Coronary artery (tissue), 2 donors: Measurements from ENCODE around the gene SPRR2F.

ENCODE experiments used
- DNase-seq: peaks from one replicate; pipeline ENCODE4 v3.0.0-alpha.2; 2017; ENCODE audit warnings: low spot score
- H3K27ac ChIP-seq, 2 donors: fragments of 200-600 bp; sonication (generic); one replicate each; pipeline ENCODE4 v1.5.1; 2016 to 2019
- H3K4me3 ChIP-seq: fragments of 200-600 bp; sonication (generic); 2 replicates; pipeline ENCODE4 v1.5.1; 2016; ENCODE audit warnings: mild to moderate bottlenecking, moderate library complexity
- CTCF ChIP-seq: fragments of 200-600 bp; sonication (generic); IDR thresholded peaks from one replicate; pipeline ENCODE4 v1.5.1; 2019; ENCODE audit warnings: antibody characterized with exemption

The SPRR2F gene

GRCh38 chr1:153113416-153113815 is at the start of gene SPRR2F:
Gene SPRR2F (minus strand): TSS chr1:153113516. CDS start chr1:153112733, 783 bp downstream.
- no peak within 1 kb of the TSS for H3K27ac ChIP-seq
- H3K4me3 ChIP-seq = no peak within 1 kb of the TSS
- TF ChIP-seq CTCF = no peak
- no peak for DNase-seq

- Histone ChIP-seq H3K4me3 (no peak overlapping the region), H3K27ac (no peak overlapping the region)
- TF ChIP-seq CTCF = no peak
- DNase-seq = no peak
These were observed 42.2 kb upstream of the SPRR2F start for GRCh38 chr1:153155541-153155940.

DNA sequence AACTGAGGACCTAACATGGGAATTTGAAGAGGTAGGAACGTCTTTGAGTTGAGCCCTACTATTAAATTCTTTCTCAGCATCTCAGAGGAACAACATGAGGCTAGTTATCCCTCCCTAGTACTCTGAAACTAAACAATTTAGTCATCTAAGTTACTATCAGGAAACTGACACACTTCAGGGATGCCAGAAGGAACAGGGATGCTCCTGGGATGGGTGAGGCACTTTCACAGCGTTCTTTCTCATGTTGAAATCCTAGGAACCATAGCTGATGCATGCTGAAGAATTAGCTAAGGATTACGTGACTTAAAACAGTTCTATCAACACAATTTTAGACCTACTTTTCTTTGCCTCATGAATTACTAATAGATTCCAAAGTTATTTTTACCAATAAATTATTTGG is 39.2 kb upstream of the SPRR2F start:
- DNase-seq = no peak
- no peak for TF ChIP-seq CTCF
- Histone ChIP-seq H3K27ac (no peak overlapping the region), H3K4me3 (no peak overlapping the region)

DNA sequence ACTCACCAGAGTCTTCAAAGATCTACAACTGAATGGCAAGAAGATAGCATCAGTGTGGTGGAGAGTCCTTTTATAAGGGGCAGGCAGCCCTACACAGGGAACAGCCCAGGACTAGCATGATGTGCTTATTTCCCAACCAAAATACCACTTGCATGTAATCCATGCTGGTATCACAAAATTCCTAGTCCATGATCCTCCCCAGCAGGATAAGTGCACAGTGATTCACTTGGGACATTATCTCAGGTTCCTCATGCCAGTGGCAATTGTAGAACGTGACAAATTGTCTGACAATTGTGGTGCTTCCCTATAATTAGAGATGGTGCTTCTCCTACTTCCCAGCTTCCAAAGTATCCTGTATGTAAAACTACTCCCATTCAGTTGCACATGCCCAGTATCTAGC is 37.5 kb upstream of the SPRR2F start, which contains the start of gene SPRR2G:
SPRR2G (minus strand) TSS at position 45 of the 400 bp plus-strand sequence. CDS start 780 bp downstream, outside the sequence.
- no peak within 1 kb of the TSS for H3K27ac ChIP-seq
- DNase-seq = no peak
- no peak within 1 kb of the TSS for H3K4me3 ChIP-seq
- no peak for TF ChIP-seq CTCF

- DNase-seq = no peak
- no peak overlapping the region for H3K4me3 ChIP-seq
- TF ChIP-seq CTCF = no peak
- H3K27ac ChIP-seq = no peak overlapping the region
These were observed 28.1 kb upstream of the SPRR2F start for GRCh38 chr1:153141377-153141776.

DNA sequence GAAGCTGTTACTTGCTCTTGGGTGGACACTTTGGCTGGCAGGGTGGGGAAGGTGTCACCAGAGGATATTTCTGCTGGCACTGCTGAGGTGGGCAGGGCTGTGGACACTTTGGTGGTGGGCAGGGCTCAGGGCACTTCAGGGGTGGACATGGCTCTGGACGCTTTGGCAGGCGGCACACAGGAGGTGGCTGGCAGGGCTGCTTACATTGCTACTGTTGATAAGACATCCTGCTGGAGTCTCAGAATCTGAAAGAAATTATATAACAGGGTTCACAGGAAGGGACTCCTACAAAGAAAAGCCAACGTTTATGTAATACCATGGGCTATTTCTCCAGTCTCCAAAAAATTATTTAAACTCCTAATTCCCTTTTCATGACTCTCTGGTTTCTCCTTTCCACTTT is 27.2 kb upstream of the SPRR2F start:
- no peak for TF ChIP-seq CTCF
- Histone ChIP-seq H3K4me3 (no peak overlapping the region), H3K27ac (no peak overlapping the region)
- no peak for DNase-seq

- DNase-seq = no peak
- no peak for TF ChIP-seq CTCF
- no peak overlapping the region for H3K27ac ChIP-seq
These were observed 20.4 kb upstream of the SPRR2F start for GRCh38 chr1:153133743-153134142.

More at GRCh38 chr1:153133743-153134142, 20.4 kb upstream of the SPRR2F start:
- H3K4me3 ChIP-seq = no peak overlapping the region
